ENCODE data around the gene LIMK2. TPM values are rescaled to one million over a fixed set of nuclear protein-coding genes. Genes with fewer than 3 reads are reported as not detected.
A peak's percentile ranks its signal among the peaks of the same experiment; 100 is the strongest.
"Not testable (repeated sequence)": the region's sequence is repeated elsewhere in the genome, so short reads cannot be mapped to it uniquely, and the experiment has no call there.

Gene LIMK2
- polyA plus RNA-seq (2012; ENCODE audit: low read depth, missing spikeins) = 15.7 TPM

DNA sequence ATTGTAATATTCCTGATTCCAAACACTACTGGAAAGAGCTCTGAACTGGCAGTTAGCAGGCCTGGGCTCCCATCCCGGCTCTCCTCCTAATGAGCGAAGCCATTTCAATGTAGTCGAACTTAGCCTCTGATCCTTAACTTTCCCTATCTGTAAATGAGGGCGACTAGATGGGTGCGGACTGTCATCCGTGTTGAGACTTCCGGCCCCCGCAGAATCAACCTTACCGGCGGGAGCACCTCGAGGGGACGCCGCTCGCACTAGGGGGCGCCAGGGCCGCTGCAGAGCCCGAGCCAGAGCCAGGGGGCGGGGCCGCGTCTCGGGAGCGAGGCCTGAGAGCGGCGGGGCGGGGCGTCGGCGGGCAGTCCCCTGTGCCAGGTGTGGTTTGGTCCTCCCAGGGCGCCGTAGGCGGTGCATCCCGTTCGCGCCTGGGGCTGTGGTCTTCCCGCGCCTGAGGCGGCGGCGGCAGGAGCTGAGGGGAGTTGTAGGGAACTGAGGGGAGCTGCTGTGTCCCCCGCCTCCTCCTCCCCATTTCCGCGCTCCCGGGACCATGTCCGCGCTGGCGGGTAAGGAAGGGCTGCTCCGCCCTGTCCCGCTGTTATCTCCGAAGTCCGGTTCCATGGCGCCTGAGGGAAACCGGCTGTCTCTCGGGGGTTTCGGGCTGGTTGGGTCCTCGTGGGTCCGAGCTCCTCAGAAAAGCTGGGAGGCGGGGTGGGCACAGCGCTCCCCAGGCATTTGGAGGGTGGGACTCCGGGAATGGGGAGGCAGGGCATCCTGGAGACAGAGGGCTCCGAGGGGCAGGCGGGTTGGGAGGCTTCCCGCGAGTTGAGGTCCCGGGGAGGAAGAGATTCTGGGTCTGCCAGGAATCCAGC is at the start of gene LIMK2:
Gene LIMK2, plus strand, starts transcription at position 437 of the 869 bp plus-strand sequence. Its CDS starts 111 bp downstream, at position 548.
- peak; percentile 93 for FAIRE-seq
- DNase-seq (ENCODE audit: insufficient read length, low spot score) = peak; percentile 93
- no peak for TF ChIP-seq SPI1 (IDR thresholded peaks at IDR 0.05; ENCODE audit: low read depth, low read length)
- TF ChIP-seq POLR2A (IDR thresholded peaks at IDR 0.05; ENCODE audit: low read depth, low read length) = peak; percentile 67
- TF ChIP-seq POU2F2 (IDR thresholded peaks at IDR 0.05; ENCODE audit: low read depth, low read length) = no peak
- TF ChIP-seq POLR2AphosphoS5 (IDR thresholded peaks at IDR 0.05; ENCODE audit: low read depth, low read length) = peak; percentile 78
- 0 out of 2 replicates have a peak, but pooled peaks have one; percentile 20 for TF ChIP-seq TAF1 (IDR thresholded peaks at IDR 0.05; ENCODE audit: low read depth, low read length)
- TF ChIP-seq PAX5 (IDR thresholded peaks at IDR 0.05; ENCODE audit: insufficient read depth, low read length, severe bottlenecking) = peak; percentile 21

DNA sequence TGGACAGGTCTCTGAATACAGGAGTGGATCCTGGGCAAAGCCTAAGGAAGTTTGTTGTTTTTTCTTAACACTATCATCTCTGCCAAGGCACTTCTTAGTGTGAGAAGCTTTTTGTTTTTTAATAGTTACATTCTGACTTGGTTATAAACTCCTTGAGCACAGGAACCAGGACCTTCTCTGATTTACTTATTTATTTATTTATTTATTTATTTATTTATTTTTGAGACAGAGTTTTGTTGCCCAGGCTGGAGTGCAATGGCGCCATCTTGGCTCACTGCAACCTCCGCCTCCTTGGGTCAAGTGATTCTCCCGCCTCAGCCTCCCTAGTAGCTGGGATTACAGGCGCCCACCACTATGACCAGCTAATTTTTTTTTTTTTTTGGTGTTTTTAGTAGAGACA is 41.1 kb upstream of the LIMK2 start:
- TF ChIP-seq POLR2AphosphoS5 (IDR thresholded peaks at IDR 0.05; ENCODE audit: low read depth, low read length) (no peak), POLR2A (IDR thresholded peaks at IDR 0.05; ENCODE audit: low read depth, low read length) (no peak), SPI1 (IDR thresholded peaks at IDR 0.05; ENCODE audit: low read depth, low read length) (no peak), TAF1 (IDR thresholded peaks at IDR 0.05; ENCODE audit: low read depth, low read length) (no peak), PAX5 (IDR thresholded peaks at IDR 0.05; ENCODE audit: insufficient read depth, low read length, severe bottlenecking) (no peak), POU2F2 (IDR thresholded peaks at IDR 0.05; ENCODE audit: low read depth, low read length) (no peak)
- DNase-seq (ENCODE audit: insufficient read length, low spot score) (no peak), FAIRE-seq (no peak)

DNA sequence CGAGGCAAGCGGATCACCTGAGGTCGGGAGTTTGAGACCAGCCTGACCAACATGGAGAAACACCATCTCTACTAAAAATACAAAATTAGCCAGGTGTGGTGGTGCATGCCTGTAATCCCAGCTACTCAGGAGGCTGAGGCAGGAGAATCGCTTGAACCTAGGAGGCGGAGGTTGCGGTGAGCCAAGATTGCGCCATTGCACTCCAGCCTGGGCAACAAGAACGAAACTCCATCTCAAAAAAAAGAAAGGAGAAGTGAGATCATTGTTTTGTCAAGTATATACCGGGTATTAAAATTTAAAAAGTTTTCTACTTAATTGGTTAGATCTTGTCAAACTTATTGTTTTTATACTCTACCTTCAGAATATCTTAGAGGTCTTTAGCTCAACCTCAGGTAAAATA is 40.4 kb upstream of the LIMK2 start:
- 0 out of 2 replicates have a peak, but pooled peaks have one; percentile 1 for TF ChIP-seq SPI1 (IDR thresholded peaks at IDR 0.05; ENCODE audit: low read depth, low read length)
- not testable (repeated sequence) for DNase-seq (ENCODE audit: insufficient read length, low spot score); FAIRE-seq

DNA sequence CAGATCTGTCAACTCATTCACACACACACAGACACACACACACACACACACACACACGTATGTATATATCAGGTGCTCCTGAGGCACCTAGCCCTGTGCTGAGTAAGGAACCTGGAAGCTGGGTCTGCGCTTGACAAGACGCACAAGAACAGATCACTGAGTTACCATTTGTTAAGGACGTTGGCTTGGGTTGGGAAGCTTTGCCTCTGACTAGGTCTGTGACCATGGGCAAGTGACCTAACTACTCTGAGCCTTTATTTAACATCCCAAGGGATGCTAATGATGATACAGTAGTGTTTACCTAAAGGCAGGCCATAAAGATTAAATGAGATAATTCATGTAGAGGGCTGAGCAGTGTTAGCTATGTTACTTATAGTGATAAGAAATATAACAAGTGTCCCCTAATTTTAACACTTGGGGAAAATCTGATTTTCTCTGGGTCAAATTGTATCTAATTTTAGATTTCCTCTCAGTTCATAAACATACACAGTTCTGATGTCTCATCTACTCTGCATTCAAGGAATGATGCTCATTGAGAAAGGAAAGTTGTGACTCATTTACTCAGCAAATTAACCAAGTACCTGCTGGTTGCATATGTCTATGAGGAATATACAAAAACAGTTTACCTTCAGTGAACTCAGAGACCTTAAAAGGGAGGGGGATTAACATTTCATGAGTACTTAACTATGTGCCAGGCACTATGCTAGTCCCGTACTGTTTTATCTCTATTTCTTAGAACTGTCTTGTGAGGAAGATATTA is 38.5 kb upstream of the LIMK2 start:
- DNase-seq (ENCODE audit: insufficient read length, low spot score) = no peak
- FAIRE-seq = no peak
- TF ChIP-seq POLR2A (IDR thresholded peaks at IDR 0.05; ENCODE audit: low read depth, low read length) = no peak
- no peak for TF ChIP-seq PAX5 (IDR thresholded peaks at IDR 0.05; ENCODE audit: insufficient read depth, low read length, severe bottlenecking)
- TF ChIP-seq POU2F2 (IDR thresholded peaks at IDR 0.05; ENCODE audit: low read depth, low read length) = no peak
- no peak for TF ChIP-seq POLR2AphosphoS5 (IDR thresholded peaks at IDR 0.05; ENCODE audit: low read depth, low read length)
- no peak for TF ChIP-seq SPI1 (IDR thresholded peaks at IDR 0.05; ENCODE audit: low read depth, low read length)
- TF ChIP-seq TAF1 (IDR thresholded peaks at IDR 0.05; ENCODE audit: low read depth, low read length) = no peak

DNA sequence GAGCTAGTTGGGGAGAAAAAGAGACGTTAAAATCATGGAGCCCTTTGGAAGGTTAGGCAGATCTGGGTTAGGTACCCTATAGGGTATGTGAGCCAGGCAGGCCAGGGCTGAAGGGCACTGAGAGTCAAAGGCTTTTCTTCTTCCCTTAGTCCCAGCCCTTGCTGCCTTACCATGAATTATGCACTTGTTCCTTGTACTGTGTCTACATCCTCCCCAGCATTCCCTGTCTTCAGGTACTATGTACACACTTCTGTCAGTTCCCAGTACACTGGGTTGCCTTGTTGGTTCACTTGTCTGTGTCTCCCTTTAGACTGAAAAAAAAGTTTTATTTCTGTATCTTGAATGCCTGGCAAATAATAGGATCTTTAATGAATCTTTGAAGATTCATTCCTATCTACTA is 35.2 kb upstream of the LIMK2 start:
- FAIRE-seq (no peak), DNase-seq (ENCODE audit: insufficient read length, low spot score) (no peak)
- no peak for TF ChIP-seq SPI1 (IDR thresholded peaks at IDR 0.05; ENCODE audit: low read depth, low read length)
- no peak for TF ChIP-seq PAX5 (IDR thresholded peaks at IDR 0.05; ENCODE audit: insufficient read depth, low read length, severe bottlenecking)
- TF ChIP-seq TAF1 (IDR thresholded peaks at IDR 0.05; ENCODE audit: low read depth, low read length) = no peak
- TF ChIP-seq POLR2AphosphoS5 (IDR thresholded peaks at IDR 0.05; ENCODE audit: low read depth, low read length) = no peak
- no peak for TF ChIP-seq POU2F2 (IDR thresholded peaks at IDR 0.05; ENCODE audit: low read depth, low read length)
- TF ChIP-seq POLR2A (IDR thresholded peaks at IDR 0.05; ENCODE audit: low read depth, low read length) = no peak

DNA sequence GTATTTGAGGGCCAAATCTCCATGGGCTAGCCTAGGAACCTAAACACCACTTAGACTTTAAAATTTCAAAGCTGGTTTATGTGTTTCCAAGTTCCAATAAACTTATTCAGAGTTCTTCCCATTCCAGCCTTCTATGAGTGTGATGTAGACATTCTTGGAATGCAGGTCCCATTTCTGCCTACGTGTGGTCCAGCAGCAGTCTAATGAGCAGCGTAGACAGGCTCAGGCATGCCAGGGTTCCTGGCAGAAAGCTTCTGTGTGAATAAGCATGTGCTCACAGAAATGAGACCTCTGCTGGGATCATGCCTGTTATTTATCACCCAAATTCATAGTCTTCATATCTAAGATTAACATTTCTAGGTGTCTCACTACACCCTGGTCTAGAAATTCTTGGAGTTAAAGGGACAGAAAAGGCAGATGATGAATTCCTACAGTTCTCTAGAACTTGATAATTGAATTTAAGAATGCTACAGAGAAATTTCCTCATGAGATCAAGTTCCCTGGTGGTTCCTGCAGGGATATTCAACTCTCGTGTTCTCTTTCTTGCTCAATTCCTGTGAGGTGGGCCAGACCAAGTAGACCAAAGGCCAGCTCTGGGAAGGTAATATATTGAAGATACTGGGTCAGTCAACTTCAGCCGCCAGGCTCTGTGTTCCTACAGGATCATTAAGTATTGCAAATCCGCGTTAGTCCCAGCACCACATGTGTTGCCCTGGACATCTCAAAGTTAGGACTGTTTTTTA is 34.5 kb upstream of the LIMK2 start:
- FAIRE-seq (no peak), DNase-seq (ENCODE audit: insufficient read length, low spot score) (no peak)
- TF ChIP-seq SPI1 (IDR thresholded peaks at IDR 0.05; ENCODE audit: low read depth, low read length) (no peak), POLR2AphosphoS5 (IDR thresholded peaks at IDR 0.05; ENCODE audit: low read depth, low read length) (no peak), TAF1 (IDR thresholded peaks at IDR 0.05; ENCODE audit: low read depth, low read length) (no peak), POU2F2 (IDR thresholded peaks at IDR 0.05; ENCODE audit: low read depth, low read length) (no peak), POLR2A (IDR thresholded peaks at IDR 0.05; ENCODE audit: low read depth, low read length) (no peak), PAX5 (IDR thresholded peaks at IDR 0.05; ENCODE audit: insufficient read depth, low read length, severe bottlenecking) (no peak)

DNA sequence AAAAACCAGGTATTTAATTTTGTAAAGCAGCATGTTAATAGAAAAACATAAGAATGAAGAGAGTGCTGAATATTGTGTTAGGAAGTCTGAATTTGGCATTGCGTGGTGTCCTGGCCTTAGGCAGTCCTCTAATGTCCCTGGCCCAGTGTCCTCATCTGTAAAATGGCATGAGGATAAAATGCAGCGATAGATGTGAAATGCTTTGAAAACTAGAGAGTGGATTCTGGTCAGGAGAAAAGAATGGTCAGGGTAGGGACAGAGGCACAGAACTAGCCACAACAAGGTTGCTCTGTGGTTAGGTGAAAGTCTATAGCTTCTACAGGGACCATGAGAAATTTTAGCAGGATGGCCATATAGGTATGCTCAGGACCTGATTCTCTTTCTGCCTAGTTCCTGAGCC is 33.2 kb upstream of the LIMK2 start:
- TF ChIP-seq POLR2A (IDR thresholded peaks at IDR 0.05; ENCODE audit: low read depth, low read length) (no peak), POLR2AphosphoS5 (IDR thresholded peaks at IDR 0.05; ENCODE audit: low read depth, low read length) (no peak)
- no peak for FAIRE-seq
- no peak for DNase-seq (ENCODE audit: insufficient read length, low spot score)

DNA sequence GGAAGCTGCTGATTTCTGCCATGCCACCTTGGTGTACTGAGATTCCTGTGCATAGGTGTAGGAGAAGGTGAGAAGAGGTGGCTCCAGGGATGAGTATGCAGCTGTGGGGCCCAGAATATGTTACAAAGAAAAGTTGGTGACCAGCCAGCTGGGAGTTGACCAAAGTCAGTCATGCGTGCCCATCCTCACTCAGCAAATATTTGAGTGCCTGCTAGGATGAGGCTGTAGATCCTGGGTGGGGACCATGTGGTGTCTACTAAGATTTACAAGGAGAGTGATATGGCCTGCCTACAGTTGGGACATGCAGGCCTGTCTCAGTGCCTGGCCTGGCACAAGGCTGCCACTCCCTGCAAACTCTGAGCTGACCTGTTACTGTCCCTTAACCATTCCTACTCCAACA is 32.8 kb upstream of the LIMK2 start:
- TF ChIP-seq TAF1 (IDR thresholded peaks at IDR 0.05; ENCODE audit: low read depth, low read length) = no peak
- no peak for TF ChIP-seq POLR2A (IDR thresholded peaks at IDR 0.05; ENCODE audit: low read depth, low read length)
- no peak for TF ChIP-seq POU2F2 (IDR thresholded peaks at IDR 0.05; ENCODE audit: low read depth, low read length)
- no peak for TF ChIP-seq POLR2AphosphoS5 (IDR thresholded peaks at IDR 0.05; ENCODE audit: low read depth, low read length)
- no peak for TF ChIP-seq SPI1 (IDR thresholded peaks at IDR 0.05; ENCODE audit: low read depth, low read length)
- peak; percentile 36 for TF ChIP-seq PAX5 (IDR thresholded peaks at IDR 0.05; ENCODE audit: insufficient read depth, low read length, severe bottlenecking)
- DNase-seq (ENCODE audit: insufficient read length, low spot score) = no peak
- FAIRE-seq = no peak

DNA sequence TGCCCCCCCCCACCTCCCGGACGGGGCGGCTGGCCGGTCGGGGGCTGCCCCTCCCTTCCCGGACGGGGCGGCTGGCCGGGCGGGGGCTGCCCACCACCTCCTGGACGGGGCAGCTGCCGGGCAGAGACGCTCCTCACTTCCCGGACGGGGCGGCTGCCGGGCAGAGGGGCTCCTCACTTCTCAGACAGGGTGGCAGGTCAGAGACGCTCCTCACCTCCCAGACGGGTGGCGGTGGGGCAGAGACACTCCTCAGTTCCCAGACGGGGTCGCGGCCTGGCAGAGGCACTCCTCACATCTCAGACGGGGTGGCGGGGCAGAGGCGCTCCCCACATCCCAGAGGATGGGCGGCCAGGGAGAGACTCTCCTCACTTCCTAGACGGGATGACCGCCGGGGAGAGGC is 28.1 kb upstream of the LIMK2 start:
- TF ChIP-seq SPI1 (IDR thresholded peaks at IDR 0.05; ENCODE audit: low read depth, low read length) (no peak), POU2F2 (IDR thresholded peaks at IDR 0.05; ENCODE audit: low read depth, low read length) (no peak), POLR2AphosphoS5 (IDR thresholded peaks at IDR 0.05; ENCODE audit: low read depth, low read length) (no peak), TAF1 (IDR thresholded peaks at IDR 0.05; ENCODE audit: low read depth, low read length) (no peak), PAX5 (IDR thresholded peaks at IDR 0.05; ENCODE audit: insufficient read depth, low read length, severe bottlenecking) (no peak), POLR2A (IDR thresholded peaks at IDR 0.05; ENCODE audit: low read depth, low read length) (no peak)
- no peak for FAIRE-seq
- no peak for DNase-seq (ENCODE audit: insufficient read length, low spot score)
